HG02763 (cell line): ENCODE measurements around the gene ANKH.
"Not testable (repeated sequence)": the region's sequence is repeated elsewhere in the genome, so short reads cannot be mapped to it uniquely, and the experiment has no call there.

ENCODE experiments used
- ATAC-seq: cut with Tn5 transposase; IDR thresholded peaks from one replicate; pipeline ENCODE4 v1.9.1; 2021; ENCODE audit warnings: mild to moderate bottlenecking, moderate library complexity; ENCODE audit not compliant: unreplicated experiment

Gene ANKH

GRCh38 chr5:14859150-14859549, 12.4 kb downstream of the ANKH start:
- no peak for ATAC-seq

GRCh38 chr5:14855366-14855765, 16.2 kb downstream of the ANKH start:
- ATAC-seq, result no peak

DNA sequence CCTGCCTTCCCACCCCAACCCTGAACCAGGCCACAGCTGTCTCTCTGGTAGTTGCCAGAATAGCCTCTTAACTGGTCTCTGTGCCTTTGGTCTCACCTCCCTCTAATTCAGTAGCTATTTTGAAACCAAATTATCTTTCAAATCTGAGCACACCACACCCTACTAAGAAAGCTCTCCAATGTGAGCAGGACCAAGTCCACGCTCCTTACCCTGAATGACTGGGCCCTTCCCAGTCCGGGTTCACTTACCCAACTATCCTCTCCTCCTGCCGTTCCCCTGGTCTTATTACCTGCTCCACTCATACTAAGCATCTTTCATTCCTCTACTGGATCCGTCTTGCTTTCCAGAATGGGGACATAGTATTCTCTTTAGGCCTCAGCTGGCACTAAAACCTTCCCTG, 16.8 kb downstream of the ANKH start:
- ATAC-seq, result no peak

- no peak for ATAC-seq
These were observed 17.9 kb downstream of the ANKH start for GRCh38 chr5:14853685-14854084.

DNA sequence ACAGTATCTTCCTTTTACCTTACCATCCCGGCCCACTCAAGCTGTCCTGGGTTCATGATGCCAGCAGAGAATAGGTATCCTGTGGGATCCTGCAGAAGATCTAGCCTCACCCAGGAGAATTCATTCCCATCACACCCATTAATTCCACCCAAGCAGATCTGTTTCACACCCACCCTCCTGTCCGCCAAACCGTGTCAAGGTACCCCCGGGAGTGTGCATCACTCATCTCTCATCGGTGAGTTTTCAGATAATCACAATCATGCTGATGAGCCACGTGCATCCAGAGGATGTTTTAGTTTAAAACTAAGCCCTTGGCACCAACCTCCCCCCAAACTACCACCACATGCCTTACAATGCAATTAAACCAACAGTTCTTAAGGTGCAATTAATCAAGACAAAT, 18.8 kb downstream of the ANKH start:
- no peak for ATAC-seq

DNA sequence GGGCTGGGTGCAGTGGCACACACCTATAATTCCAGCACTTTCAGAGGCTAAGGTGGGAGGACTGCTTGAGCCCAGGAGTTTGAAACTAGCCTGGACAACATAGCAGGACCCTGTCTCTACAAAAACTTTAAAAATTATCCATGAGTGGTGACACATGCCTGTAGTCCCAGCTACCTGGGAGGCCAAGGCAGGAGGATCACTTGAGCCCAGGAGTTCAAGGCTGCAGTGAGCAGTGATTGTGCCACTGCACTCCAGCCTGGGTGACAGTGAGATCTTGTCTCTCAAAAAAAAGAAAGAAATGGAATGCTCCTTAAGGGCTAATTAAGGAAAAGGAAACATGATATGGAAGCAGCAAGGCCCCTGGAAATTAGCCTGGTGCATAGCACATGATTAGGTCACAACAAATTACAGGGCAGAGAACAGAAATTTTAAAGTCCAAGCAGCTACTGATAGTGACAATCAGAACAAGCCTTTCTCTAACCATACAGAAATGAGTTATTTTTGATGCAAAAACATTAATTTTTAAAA, 19.5 kb downstream of the ANKH start:
- ATAC-seq, result no peak

DNA sequence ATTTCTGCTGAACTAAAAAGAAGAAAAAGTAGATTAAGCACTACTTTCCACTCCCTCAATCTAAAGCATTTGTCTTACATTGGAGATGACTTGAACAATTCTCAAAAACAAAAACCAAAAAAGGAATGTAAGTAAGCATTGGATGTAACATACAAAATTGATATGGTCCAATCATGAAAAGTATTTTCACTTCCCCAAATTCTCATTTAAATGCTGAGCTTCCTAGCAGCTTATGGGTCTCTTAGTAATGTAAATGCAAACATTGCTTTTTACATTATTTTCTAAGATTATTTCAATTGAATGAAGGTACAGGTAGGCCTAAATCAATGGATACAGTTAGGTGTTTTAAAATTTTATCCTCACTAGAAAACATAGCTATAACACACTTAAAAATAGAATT, 20.0 kb downstream of the ANKH start:
- no peak for ATAC-seq

DNA sequence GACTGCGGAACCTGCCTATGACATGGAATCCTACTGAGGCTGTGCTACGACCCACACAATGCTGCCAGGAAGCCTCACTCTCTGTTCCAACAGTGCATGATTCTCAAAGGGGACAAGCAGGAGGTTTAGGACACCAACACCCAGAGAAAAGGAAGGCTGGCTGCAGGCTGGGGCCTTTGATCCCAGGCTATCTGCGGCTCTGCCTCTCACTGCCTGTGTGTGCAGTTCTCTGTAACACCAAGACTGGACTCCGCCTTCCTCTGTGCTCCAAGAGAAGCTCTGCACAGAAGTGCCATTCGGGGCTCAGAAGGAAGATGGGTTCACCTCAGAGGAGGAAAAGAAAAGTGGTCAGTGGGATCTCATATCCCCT, 20.5 kb downstream of the ANKH start:
- no peak for ATAC-seq

DNA sequence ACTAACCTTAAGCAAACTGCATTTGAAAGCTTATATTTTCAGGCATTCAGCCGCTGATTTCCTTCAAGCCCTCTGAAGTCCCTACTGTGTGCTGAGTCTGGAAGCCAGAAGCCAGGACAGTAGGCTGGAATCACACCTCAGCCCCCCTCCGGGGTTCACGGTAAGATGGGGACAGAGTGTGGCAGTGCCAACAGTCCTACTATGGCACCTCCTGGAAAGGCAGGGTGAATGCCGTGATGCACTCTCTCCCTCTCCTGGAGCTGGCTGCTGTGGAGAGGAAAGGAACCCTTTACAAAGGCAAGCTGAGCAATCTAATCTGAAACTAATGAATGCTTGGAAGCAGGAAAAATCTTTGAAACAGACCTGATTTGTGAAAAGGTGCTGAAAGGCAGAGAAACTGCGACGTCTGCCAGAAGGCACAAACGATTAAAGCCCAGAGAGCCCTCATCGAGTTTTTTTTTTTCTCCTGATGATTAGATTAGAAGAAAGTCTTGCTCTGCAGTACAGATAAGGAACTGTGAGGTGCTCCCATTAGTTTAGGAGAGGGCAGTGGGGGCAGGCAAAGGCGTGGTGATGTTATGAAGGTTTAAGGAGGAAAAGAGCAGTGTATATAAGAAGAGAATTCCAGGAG, 21.0 kb downstream of the ANKH start:
- no peak for ATAC-seq

- no peak for ATAC-seq
These were observed 21.9 kb downstream of the ANKH start for GRCh38 chr5:14849516-14850294.

DNA sequence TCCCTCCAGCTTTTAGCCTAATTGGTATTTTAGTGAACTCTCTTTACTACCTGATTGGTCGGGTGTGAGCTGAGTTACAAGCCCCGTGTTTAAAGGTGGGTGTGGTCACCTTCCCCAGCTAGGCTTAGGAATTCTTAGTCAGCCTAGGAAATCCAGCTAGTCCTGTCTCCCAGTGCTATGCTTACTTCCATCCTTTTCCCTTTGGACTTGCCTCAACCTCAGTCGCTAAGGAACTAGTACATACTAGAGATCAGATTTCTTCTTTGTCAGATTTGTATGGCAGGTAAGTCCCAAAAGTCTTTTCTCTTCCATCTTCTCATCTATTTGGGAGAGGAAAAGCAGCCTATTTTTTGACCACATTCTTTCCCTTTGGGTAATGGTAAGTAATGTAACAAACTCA, 22.6 kb downstream of the ANKH start:
- ATAC-seq, result not testable (repeated sequence)

- ATAC-seq, result no peak
These were observed 23.2 kb downstream of the ANKH start for GRCh38 chr5:14848385-14848784.

DNA sequence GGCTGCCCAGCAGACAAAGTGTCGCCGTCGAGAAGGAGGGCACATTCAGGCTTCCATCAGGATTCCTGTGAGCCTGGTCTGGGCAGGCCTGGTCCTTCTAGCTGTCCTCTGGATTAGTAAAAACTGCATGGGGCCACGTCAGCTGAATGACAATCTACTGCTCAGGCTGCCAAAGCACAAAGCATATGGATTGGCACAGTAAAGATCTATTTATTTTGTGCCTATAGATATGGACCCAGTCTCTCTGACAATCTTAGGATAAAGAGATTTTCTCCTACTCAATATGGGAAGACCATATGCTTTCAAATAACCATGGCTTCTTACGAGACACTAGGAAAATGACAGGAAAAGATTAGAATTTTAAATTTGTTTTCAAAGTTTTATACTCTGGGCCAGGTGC, 24.1 kb downstream of the ANKH start:
- ATAC-seq, result no peak

DNA sequence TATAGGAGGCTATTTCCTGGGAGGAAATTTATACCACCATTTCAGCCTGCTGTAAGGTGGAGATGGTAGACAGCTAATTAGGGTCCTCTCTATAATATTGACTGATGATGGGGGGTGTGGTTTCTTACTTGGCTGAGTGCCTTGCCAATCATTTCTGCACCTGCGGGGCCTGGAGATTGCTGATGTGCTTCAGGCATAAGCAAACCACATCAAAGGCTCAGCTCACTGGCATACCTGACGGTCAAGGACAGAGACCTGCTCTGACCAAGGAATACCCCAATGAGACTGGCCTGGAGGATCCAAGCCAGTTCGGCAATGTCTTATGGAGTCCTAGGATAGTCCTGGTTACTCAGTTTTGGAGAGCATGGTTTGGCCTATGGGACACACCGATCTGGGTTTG, 29.5 kb downstream of the ANKH start:
- ATAC-seq, result no peak

DNA sequence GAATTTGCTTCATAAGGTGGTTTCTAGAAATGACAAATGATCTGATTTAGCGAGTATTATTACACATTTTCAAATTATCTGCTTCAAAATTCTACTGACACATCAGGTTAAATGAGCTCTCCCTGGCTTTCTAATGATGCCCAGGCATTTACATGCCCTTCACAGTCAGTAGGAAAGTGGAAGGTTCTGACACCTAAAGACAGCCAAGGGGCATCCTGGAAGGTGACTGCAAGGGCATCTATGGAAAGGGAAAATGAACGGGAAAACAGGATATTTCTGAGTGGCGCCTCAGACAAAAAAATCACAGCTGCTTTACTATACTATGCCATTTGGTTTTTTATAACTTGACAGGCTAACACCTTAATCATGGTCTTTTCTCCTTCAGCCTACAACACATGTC, 31.0 kb downstream of the ANKH start:
- no peak for ATAC-seq

- ATAC-seq, result no peak
These were observed 32.9 kb downstream of the ANKH start for GRCh38 chr5:14838396-14839319.

- not testable (repeated sequence) for ATAC-seq
These were observed 34.0 kb downstream of the ANKH start for GRCh38 chr5:14837423-14838122.

DNA sequence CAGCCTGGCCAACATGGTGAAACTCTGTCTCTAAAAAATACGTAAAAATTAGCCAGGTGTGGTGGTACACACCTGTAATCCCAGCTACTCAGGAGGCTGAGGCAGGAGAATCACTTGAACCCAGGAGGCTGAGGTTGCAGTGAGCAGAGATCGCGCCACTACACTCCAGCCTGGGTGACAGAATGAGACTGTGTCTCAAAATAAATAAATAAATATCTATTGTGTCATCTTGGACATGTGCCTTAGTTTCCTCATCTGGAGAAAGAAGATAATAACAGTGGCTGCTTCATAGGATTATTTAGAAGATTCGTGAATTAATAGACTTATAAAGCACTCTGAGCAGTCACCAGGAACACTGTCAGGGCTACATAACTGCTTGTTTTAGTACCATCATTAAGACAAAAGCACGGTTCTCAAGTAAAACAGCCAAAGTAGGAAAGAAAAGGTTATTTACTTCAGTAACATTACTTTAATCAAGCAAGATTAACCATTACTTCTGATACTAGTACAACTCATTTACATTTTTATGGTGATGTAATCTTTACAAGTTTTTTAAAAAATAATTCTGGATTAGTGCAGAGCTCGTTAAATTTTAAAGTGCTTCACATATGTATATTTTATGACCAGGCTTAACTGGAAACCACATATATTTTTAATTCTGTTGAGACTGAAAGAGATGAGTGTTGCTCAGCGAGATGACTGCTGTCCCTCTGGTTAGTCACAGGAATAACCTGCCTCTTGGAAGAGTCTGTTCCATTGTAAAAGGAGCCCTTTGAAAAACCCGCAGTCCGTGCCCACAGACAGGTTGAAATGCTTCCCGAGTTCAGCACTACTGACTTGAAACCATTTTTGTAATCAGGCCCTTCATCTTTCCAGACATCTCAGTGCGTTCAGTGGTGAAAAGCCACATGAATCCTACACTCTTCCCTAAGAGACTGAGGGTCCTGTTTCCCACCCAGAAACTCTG, 36.7 kb downstream of the ANKH start:
- no peak for ATAC-seq

GRCh38 chr5:14834062-14834461, 37.5 kb downstream of the ANKH start:
- no peak for ATAC-seq

GRCh38 chr5:14831006-14831338, 40.6 kb downstream of the ANKH start:
- ATAC-seq, result no peak
